Measurements from ENCODE around the gene PLXNA4.

DNA sequence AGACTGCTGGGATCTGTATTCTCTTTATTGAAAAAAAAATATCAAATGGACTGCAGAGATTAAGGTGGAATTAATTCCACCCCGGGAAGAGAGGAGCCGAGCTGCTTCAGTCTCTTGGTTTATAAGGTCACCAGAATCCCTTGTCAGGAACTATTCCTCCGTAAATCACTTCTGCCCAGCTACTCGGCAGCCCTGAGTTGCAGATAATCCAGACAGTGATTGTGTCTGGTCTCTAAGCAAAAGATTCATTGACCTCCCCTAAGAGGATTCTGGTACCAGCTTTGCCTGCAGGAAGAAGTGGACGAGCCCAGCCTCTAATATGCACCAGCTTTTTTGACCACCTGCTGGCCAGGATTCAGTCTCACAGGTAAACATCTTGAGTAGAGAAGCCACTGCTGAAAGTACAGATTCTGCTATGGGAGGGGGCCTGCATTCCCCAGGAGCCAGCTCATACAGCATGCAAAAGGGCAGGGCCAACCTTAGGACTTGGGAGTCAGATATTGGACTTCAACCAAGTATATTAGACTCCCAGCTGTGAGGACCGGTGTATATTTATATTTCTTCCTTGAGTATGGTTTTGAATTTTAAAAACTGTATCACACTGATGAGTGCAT lies 27.1 kb upstream of the PLXNA4 start:
- TF ChIP-seq, protein P1, sequence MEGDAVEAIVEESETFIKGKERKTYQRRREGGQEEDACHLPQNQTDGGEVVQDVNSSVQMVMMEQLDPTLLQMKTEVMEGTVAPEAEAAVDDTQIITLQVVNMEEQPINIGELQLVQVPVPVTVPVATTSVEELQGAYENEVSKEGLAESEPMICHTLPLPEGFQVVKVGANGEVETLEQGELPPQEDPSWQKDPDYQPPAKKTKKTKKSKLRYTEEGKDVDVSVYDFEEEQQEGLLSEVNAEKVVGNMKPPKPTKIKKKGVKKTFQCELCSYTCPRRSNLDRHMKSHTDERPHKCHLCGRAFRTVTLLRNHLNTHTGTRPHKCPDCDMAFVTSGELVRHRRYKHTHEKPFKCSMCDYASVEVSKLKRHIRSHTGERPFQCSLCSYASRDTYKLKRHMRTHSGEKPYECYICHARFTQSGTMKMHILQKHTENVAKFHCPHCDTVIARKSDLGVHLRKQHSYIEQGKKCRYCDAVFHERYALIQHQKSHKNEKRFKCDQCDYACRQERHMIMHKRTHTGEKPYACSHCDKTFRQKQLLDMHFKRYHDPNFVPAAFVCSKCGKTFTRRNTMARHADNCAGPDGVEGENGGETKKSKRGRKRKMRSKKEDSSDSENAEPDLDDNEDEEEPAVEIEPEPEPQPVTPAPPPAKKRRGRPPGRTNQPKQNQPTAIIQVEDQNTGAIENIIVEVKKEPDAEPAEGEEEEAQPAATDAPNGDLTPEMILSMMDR (IDR thresholded peaks at IDR 0.05 in 8 of 11, conservative IDR thresholded peaks at IDR 0.05 in 3 of 11) = no peak
- TF ChIP-seq POLR2AphosphoS5 (IDR thresholded peaks at IDR 0.05) = no peak
- TF ChIP-seq POLR2A (IDR thresholded peaks at IDR 0.05) = no peak
